Skin of body (tissue), 3 donors: ENCODE measurements around the gene ALKBH7. TPM values are rescaled to one million over a fixed set of nuclear protein-coding genes. Genes with fewer than 3 reads are reported as not detected.

Experiments
- DNase-seq: peaks from one replicate; lab custom pipeline; 2025; lab: John Stamatoyannopoulos, UW
- small RNA-seq: library from RNA; depleted of rRNA; stranded (forward); fragments of <200 nt; gene quantifications from one replicate; pipeline ENCODE3, GENCODE V24; 2014; ENCODE audit warnings: low replicate concordance
- total RNA-seq: library from RNA; depleted of rRNA; stranded (reverse); fragments of >200 nt; gene quantifications from one replicate; pipeline ENCODE4 v1.2.3, GENCODE V29; 2014

ALKBH7 gene
- total RNA-seq, 1 donor from 2014 or later, result 31.0 TPM

DNA sequence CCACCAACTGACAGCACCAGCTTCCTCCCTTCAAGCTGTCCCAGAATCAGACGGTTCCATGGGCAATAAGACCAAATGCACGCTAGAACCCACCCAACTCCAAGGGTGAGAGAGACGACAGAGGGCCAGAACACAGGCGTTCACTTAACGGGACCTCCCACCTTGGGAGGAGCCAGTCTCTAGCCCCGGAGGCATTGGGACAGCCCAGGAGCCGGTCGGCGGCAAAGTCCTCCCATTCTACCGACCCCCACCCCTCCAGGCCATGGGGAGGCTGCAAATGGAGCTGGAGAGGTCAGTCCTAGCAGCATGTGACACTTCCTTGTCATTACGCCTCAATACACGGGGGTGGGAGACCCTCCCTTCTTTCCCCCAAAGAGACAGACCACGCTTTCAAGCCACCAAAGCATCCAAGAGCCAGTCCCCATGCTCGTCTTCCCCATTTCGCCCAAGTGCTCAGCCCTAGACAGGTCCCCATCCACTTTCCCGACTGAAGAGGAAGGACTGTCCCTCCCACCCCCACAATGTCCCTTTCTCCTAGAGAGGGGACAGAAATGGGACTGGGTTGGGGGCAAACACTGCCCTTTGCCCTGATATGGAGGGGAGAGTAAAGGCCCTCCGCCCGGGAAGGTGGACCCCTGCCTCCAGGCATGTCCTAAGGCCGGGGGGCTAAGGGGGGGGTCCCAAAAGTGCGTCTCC lies 51.1 kb downstream of the ALKBH7 start:
- no peak for DNase-seq

DNA sequence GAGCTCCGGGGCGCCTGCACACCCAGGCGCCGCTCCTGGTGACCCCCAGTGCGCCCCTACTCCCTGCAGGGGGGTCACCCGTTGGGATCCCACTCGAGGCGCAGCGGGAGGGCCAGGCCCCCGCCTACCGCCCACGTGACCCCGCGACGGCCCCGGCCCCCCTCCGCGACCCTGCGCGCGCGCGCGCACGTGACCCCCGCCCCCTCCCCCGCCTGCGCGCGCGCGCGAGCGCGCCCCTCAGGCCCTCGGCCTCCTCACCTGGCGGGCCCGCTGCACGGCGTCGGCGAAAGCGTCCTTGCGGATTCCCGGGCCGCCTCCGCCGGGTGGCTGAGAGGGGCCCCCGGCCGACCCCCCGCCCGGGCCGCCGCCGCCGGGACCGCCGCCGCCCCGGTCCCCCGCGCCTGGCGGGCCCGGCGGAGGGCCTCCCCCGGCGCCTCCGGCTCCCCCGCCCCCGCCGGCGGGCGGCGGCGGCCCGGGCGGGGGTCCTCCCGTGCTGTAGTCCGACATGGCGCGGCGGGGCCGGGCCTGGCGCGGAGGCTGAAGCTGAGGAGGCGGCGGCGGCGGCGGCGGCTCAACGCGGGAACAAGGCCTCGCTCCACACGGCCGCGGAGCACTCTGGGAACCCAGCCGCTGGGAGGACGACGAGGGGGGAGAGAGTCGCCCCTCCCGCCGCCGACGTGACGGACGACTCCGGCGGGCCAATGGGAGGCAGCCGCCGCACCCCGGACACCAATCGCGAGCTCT lies 51.8 kb downstream of the ALKBH7 start, which contains the start of gene KHSRP:
KHSRP (minus strand) TSS at position 617 of the 744 bp plus-strand sequence; CDS start at position 507, 110 bp downstream.
- no peak for DNase-seq

Small RNA genes lying within 50 kb of the gene (small RNA-seq; reads per million reads assigned to genes)
- gene MIR6790 (not detected), gene MIR6885 (not detected)

Other genes starting within 250 kb of the ALKBH7 start
- gene ACSBG2, start 237.1 kb upstream of the ALKBH7 start, total RNA-seq, result 0.20 TPM
- 5.6 TPM for gene MLLT1, start 92.8 kb upstream of the ALKBH7 start, total RNA-seq
- gene ACER1, start 39.2 kb upstream of the ALKBH7 start, total RNA-seq, result 4.0 TPM
- 17.1 TPM for gene CLPP, start 11.3 kb upstream of the ALKBH7 start, total RNA-seq
- 0.59 TPM for gene PSPN, start 3.1 kb downstream of the ALKBH7 start, total RNA-seq
- 23.9 TPM for gene GTF2F1, start 20.4 kb downstream of the ALKBH7 start, total RNA-seq
- 100 TPM for gene KHSRP, start 52.0 kb downstream of the ALKBH7 start, total RNA-seq
- gene SLC25A41, start 61.0 kb downstream of the ALKBH7 start, total RNA-seq, result 0.49 TPM
- 14.3 TPM for gene SLC25A23, start 87.0 kb downstream of the ALKBH7 start, total RNA-seq
- gene CRB3, start 91.5 kb downstream of the ALKBH7 start, total RNA-seq, result 9.8 TPM
- 0.69 TPM for gene DENND1C, start 109.0 kb downstream of the ALKBH7 start, total RNA-seq
- gene TUBB4A, start 129.5 kb downstream of the ALKBH7 start, total RNA-seq, result 0.49 TPM
- gene TNFSF9, start 158.2 kb downstream of the ALKBH7 start, total RNA-seq, result 0.69 TPM
- gene CD70, start 218.4 kb downstream of the ALKBH7 start, total RNA-seq, result 0.30 TPM